Fibroblast of skin of right biceps (primary cell): Measurements from ENCODE around the gene RNF212.

ENCODE experiments used
- DNase-seq: peaks from one replicate; pipeline ENCODE4 v3.0.0-alpha.2; 2013

The RNF212 gene

GRCh38 chr4:1045595-1046201 lies 67.7 kb downstream of the RNF212 start:
- DNase-seq = no peak

- no peak for DNase-seq
Observed at GRCh38 chr4:1045193-1045594, 68.2 kb downstream of the RNF212 start.

- no peak for DNase-seq
Observed at GRCh38 chr4:1044469-1045192, 68.7 kb downstream of the RNF212 start.

- peak; percentile 99 for DNase-seq
Observed at GRCh38 chr4:1043651-1044468, 69.5 kb downstream of the RNF212 start.

GRCh38 chr4:1043162-1043561 lies 70.2 kb downstream of the RNF212 start:
- DNase-seq = no peak

GRCh38 chr4:1042352-1043055 lies 70.9 kb downstream of the RNF212 start:
- no peak for DNase-seq

GRCh38 chr4:1041936-1042330 lies 71.4 kb downstream of the RNF212 start:
- no peak for DNase-seq

GRCh38 chr4:1041147-1041935 lies 72.0 kb downstream of the RNF212 start:
- DNase-seq = peak; percentile 72

- no peak for DNase-seq
Observed at GRCh38 chr4:1040344-1041146, 72.8 kb downstream of the RNF212 start.

GRCh38 chr4:1039493-1040343 lies 73.6 kb downstream of the RNF212 start:
- peak; percentile 61 for DNase-seq

GRCh38 chr4:1038948-1039492 lies 74.3 kb downstream of the RNF212 start:
- DNase-seq = no peak

- DNase-seq = no peak
Observed at GRCh38 chr4:1036976-1037810, 76.2 kb downstream of the RNF212 start.

- no peak for DNase-seq
Observed at GRCh38 chr4:1036095-1036494, 77.3 kb downstream of the RNF212 start.

- no peak for DNase-seq
Observed at GRCh38 chr4:1035510-1035909, 77.9 kb downstream of the RNF212 start.

- peak; percentile 57 for DNase-seq
Observed at GRCh38 chr4:1033840-1034551, 79.4 kb downstream of the RNF212 start.

GRCh38 chr4:1032861-1033260 lies 80.5 kb downstream of the RNF212 start:
- DNase-seq = no peak

- DNase-seq = no peak
Observed at GRCh38 chr4:1031956-1032795, 81.2 kb downstream of the RNF212 start.

- no peak for DNase-seq
Observed at GRCh38 chr4:1031346-1031745, 82.0 kb downstream of the RNF212 start.
